Colon (tissue), 2 donors: ENCODE results near the gene UBAP2.
"Not testable (repeated sequence)": the region's sequence is repeated elsewhere in the genome, so short reads cannot be mapped to it uniquely, and the experiment has no call there.

Source experiments
- FAIRE-seq: peaks from 2 replicates; lab custom pipeline; 2012; peaks lifted over from hg19 to GRCh38; lab: Jason Lieb, UNC
- donor health status: control.
- donor health status: control.

UBAP2 gene

DNA sequence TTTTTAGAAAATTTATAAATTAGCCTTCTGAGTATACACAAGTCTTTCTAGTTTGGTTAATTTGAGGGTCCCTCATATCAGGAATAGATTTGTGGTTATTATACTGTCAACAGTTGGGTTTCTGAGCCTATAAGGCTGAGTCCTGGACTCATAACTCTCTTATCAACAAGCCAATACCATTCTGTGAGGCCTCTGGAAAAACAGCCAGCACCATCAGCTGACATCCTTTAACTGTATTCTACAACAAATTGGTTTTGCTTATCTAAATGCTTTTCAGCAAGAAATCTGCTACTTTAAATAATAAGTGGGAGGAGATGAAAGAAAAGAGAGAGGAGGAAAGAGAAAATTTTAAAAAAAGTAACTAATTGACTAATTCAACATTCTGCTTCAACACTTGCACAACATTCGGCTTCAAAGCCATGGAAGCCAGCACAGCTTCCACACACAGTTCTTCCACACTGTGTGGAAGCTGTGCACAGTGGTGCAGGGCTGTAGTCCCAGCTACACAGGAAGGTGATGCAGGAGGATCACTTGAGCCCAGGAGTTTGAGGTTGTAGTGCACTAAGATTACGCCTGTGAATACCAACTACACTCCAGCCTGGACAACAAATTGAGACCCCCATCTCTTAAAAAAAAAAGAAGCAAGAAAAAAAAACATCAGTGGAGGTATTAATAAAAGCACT is 84.5 kb downstream of the UBAP2 start:
- FAIRE-seq = no peak

DNA sequence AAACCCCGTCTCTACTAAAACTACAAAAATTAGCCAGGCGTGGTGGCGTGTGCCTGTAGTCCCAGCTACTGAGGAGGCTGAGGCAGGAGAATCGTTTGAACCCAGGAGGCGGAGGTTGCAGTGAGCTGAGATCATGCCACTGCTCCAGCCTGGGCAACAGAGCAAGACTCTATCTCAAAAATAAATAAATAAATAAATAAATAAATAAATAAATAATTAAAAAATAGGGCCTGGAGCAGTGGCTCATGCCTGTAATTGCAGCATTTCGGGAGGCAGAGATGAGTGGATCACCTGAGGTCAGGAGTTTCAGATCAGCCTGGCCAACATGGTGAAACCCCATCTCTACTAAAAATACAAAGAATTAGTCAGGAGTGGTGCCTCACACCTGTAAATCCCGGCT is 86.2 kb downstream of the UBAP2 start:
- not testable (repeated sequence) for FAIRE-seq

DNA sequence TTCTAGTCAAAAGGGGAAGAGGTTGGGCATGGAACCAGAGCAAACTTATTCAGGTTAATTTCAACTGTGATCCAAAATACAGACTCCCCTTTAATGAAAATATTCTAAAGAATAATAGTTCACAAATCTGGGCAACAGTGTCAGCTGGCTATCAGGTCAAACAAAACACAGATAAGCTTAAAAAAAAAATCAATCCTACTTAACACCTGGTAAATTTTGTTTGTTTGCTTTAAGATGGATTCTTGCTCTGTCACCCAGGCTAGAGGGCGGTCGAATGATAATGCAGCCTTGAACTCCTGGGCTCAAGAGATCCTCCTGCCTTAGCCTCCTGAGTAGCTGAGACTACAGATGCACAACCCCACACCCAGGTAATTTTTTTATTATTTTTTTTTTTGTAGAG is 89.0 kb downstream of the UBAP2 start:
- no peak for FAIRE-seq

DNA sequence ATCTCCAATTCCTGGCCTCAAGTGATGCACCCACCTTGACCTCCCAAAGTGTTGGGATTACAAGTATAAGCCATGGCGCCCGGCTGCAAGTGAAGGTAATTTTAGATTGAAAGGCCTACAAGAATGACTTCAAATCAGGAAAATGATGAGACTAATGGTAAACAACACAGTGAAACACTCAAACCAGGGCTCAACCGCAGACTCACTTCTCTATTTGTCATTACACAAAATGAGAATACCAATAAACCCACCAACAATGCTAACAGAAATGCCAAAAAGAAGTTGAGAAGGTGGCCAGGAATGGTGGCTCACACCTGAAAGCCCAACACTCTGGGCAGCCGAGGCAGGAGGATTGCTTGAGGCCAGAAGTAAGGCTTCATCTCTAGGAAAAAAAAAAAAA is 92.1 kb downstream of the UBAP2 start:
- no peak for FAIRE-seq

DNA sequence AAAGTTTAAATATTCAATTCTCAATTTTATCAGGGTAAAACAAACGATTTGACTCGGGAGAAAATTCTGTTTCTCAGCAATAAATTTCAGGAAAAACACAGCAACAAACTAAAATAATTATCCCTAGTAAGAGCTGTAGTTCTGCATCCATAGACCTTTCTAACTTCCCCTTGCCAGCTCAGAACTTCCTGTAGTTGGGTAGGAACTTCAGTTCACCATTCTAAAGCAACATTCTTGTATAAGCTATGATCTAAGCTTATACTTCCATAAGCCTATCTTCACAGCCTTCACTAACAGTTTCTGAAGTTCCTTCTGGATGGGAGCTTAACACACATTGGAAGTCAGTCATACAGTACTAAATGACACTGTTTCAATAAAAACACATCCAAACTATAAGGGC is 96.6 kb downstream of the UBAP2 start:
- FAIRE-seq = no peak

DNA sequence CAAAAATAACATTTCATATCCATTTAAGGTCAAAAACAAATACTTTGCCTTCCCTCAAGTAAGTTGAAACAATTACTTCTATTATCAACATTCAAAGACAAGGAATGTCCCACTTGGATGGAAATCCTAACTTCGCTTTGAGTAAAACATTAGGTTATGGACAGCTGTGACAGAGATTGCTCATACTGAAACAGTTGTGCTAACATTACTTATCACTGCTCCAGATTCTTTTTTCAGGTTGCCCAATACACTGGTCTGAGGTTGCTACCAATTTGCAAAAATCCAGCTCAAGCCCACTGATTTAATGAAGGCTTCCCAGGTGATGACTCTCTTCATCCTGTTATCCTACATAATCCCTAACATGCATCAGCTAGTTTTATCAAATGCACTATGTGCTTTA is 98.3 kb downstream of the UBAP2 start:
- no peak for FAIRE-seq

DNA sequence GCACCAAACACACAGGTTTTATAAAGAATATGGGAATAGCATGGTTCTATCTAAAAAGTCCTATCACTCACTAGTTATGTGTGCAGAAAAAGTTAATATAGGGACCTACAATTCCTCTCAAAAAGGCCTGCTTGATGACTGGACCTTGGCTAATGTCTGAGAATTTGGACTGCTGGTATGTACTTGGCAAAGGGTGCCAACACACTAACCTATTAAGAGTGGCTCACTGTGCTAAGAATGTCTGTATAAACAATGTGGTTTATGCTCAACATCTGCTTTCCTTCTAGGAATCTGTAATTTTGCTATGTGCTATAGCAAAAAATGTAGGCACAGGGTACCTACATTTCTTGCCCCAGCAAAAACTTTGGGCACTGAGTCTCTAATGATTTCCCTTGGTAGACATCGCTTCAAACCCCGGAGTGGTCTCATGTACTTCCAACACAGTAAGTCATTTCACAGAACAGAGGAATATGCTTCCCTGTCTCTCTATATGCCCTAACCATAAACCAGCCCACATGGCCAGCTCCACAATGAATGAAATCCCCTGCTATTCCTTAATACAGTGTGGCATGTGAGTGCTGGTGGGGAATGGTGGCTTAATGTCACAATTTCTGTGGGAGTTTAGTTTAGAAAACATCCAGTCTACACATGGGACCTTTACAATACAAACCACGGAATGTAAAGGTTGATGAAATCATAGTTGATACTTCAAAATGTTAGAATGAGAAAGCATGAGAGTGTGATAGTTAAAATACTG is 101.7 kb downstream of the UBAP2 start:
- FAIRE-seq = no peak

DNA sequence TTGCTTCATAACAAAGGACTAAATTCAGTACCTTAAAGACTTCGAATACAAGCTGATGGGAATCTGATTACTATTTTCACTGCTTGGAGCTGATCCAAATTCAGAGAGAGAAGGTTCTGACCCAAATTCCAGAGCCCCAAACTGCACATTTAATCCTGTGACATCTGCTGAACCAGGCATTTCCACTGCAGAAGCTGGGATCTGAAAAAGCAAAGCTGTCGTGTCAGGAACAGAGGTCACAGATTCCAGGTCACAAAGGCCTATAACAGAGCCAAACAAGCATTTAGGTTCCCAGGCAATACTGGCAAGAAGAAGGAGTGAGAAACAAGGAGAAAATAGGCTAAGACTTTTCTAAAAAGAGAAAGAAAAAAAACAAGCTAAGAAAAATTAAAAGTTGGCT is 105.3 kb downstream of the UBAP2 start:
- FAIRE-seq = no peak

DNA sequence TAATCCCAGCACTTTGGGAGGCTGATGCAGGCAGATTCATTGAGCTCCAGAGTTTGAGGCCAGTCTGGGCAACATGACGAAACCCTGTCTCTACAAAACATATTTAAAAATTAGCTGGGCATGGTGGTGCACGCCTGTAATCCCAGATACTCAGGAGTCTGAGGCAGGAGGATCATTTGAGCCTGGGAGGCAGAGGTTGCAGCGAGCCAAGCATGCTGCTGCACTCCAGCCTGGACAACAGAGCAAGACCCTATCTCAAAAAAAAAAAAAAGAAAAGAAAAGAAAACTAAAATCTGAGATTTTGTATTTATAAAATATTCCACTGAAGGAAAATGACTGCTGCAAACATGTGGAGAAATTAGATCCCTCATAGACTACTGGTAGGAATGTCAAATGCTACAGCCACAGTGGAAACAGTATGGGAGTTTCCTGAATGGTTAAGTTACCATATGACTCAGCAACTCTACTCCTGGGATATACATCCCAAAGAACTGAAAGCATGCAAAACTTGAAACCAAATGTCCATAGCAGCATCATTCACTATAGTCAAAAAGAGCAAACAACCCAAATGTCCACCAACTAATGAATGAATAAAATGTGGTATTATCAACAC is 106.1 kb downstream of the UBAP2 start:
- no peak for FAIRE-seq

DNA sequence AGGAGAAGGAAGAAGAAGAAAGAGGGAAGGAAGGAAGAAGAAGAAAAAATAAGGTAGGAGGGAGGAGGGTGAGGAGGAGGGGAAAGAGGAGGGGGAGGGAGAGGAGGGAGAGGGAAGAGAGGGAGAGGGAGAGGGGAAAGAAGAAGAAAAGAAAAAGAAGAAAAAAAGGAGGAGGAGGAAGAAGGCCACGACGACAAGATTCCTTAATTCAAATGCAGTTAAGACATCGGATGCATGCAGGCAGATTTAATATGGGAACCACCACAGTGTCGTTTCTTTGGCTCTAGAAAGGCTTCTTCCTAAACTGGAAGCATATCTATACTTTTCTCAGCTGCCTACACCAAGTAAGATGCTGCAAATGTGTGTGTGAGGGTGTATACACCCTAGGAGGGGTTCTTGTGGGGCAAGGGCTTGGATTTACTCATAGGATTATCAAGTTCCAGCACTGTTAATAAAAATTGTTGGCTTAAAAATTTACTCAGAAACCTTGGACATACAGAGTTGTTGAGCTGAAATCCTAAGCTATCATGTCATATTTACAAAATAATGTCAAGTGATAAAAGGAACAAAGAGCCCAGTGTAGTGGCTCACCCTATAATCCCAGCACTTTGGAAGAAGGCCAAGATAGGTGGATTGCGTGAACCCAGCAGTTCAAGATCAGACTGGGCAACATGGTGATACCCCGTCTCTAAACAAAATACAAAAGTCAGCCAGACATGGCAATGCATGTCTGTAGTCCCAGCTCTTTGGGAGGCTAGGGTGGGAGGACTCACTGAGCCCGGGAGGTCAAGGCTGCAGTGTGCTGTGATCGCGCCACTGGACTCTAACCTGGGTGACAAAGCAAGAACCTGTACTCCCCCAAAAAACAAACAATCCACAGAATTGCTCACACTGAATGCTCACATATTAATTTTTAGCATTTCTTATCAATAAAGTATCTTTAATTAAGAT is 108.5 kb downstream of the UBAP2 start:
- no peak for FAIRE-seq

DNA sequence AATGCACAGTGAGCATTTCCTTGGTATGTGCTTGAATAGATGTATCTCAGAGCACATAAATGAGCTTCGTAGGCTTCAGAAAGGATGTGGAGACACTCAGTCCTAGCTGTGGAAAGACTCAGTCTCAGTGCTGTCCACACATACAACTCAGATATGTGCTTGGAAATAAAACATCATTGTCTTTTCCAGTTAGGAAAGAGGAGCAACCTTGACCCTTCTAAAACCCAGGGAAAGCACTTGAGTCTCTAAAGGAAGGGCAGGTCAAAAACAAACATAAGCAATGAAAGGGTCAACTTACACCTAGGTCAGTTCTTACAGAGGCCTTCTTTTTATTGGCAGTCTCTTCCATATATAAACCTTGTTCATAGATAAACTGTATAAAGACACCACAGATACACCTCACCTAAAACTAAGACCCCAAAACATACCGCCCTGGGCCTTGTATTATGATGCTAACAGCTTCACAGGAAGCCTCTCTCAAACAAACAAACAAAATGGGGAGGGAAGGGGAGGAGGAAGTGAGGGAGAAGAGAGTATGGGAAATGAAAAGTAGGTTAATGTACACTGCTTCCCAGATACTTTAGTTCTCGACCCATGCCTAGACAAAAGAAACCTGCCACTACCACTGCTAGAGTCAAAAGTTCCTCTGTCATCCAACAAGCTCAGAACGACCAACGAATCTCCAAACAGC is 114.4 kb downstream of the UBAP2 start:
- no peak for FAIRE-seq

DNA sequence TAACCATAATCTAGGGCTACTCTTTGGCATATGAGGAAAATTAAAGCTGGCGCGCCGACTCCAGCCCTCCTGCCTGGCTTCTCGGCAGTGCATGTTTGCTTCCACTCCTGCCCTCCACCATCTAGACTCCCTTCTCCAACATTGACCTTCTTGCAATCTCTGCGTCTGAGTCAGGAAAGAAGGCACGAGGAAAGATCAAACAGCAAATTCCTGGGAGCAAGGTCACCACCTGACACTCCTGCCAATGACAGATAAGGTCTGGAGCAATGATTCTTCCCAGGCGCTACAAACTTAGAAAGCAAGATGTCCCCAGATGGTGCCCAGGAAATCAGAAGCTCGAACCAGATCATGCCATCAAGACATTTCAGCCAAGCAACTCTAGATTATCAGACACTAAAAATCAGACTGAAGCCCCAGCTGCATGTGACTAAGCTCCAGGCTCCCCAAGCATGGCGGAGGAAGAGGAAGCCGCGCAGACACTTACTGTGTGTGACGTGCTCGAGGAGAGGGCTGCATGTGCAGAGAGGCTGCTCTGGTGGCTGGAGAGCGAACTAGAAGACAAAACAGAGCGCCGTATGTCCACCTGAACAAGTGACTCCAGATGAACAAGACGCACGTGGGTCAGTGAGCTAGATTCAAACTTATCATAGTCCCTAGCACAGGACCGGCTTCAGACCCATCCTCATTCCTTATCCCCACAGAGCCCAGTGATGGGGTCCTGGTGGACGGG is 116.4 kb downstream of the UBAP2 start:
- no peak for FAIRE-seq

DNA sequence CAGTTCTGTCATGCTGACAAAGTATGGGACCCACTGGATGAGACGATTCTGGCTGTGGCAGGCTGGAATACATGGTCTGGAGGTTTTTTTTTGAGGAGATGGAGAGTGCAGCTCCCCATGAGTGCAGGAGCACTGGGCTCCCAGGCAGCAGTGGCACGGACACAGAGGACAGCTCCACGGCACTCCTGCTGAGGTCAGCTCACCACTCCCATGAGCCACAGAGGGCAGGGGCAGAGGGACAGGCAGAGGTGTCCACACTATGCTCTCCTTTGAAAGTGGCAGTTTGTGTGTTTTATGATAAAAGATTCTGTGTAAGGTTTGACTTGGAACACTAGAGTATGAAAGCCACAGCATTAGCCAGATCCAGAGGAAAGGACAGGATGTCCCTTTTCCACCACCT is 117.4 kb downstream of the UBAP2 start:
- no peak for FAIRE-seq

DNA sequence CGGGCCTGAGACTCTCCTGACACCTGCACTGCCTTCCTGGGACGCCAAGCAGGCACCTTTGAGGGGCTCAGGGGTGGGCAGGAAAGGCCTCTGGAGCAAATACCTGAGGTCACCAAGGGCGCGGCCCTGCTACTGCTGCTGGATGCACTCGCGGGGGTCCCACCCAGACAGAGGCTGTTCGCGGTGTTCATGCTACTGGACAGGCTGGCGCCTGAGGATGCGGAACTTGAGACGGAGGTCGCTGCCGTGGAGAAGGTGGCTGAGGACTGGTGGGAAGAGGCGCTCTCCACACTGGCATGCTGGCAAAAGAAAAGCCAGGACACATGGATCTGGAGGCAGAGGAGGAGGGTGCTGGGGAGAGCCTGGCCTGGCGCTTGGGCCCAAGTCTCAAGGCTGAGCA is 121.0 kb downstream of the UBAP2 start:
- no peak for FAIRE-seq

DNA sequence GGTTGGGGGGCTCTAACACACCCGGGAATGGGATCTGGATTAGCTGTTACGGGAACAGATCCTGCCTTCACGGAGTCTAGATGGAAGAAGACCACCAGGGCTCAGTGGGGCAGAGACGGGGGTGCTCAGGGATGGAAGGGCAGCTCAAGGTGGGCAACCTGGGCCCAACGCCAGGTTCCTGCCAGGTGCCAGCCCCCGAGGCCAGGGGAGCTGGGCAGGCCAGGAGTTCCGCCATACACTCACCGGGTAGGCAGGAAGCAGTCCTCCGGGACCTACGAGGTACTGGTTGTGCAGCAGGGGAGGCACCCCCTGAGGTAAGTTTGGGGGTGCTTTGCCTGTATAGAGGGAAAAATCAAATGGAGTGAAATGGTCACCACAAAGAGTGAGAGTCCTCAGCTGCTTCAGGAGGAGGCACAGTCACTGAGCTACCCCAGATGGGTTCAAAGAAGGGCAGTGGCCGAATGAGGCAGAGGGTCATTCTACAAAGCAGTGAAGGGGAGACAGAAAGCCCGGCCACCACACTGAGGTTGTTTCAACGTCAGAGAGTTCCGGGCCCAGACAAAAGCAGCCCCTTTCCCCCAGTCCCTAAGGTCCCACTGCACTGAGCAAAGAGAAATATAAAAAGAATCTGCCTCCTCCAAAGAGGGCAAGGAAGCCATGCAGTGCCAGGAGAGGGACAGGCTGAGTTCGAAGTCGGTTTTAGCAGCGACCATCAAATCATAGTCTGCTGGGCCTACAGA is 121.8 kb downstream of the UBAP2 start:
- FAIRE-seq = no peak

DNA sequence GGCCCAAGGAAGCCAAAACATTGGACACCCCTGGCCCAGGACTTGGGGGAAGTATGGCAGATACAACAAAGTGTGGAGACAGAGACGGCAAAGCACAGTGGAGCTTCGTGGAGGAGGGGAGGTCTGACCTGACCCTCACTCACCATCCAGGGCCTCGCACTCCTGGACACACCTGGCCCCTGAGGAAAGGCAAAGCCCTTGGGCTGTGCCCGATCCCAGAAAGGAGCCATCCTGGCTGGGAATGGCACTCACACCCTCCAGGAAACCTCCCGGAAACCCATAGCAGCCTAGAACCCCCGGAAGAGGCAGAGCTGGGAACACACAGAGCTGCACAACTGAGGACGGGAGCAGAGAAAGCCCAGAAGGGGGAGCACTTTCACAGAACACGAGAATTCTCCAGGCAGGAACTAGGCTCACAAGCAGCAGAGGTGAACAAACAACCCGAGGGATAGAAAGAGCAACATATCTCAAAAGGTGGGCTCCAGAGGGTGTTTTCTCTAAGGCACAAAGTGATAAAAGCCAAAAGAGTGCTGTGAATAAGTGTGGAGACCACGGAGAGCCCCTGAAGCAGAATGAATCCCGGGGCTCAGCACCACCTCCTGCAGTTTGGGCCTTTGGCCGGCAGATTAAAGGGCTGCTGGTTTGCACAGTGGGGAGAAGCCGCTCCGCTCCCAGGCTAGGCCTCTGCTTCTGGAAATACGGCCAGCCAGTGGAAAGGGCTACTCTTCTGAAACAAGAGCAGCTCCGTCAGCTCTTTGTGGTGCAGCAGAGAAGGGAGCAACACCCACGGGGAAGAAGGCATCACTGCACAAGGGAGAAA is 123.5 kb downstream of the UBAP2 start:
- FAIRE-seq = no peak

DNA sequence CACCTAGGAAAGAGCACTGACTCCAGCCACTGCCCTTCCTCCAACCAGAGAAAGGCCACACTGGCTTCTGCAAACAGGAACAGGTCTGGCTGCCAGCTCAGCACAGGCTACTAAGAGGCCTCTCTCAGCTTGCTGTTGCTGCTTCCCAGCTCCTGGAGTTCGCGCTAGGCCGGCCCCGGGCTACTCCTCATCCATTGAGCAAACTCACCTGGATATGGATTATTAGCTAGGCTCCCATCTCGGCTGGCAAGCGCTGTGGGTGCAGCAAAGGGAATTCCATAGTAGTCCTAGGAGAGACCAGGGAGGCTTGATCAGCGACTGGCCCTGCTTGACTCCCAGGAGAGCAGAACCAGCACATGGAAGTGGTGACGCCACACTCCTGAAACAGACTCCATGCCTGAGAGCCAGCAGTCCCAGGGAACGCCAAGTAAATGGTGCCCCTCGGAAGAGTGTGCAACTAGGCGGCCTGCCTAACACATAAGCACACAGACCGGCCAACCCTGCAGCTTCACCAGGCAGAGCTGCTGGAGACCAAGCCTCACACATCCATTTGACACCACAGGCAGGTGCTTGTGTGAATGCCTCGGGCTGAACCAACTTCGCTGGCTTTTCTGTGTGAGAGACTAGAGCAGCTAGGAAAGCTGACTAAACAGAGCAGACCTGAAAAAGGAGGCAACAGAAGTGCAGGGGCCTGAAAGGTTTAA is 124.5 kb downstream of the UBAP2 start:
- FAIRE-seq = no peak

DNA sequence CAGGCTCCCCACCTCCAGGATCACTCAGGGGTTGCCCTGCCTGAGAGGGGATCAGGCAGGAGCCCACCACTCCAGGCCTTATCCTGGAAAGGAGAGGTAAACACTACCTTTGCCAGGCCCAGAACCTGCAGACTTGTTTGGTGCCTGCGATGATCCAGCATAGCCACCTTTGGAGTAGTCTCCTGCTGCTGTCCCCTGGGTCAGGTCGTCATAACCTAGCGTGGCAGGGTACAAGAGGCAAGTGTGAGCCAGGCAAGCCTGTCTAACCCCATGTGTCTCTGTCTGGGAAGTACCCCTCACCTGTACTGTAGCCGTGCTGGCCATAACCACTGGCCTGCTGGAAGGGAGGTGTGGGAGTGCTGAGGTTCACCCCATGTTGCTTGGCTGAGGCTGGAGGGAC is 125.6 kb downstream of the UBAP2 start:
- no peak for FAIRE-seq
